ENCODE measurements around the gene PDE1A. TPM values are rescaled to one million over a fixed set of nuclear protein-coding genes. Genes with fewer than 3 reads are reported as not detected.

The PDE1A gene
- total and polyA plus RNA-seq, 2 of the 4 experiments (the other 2 are of a cell fraction) = 0.24 to 0.90 TPM

- Histone ChIP-seq H3K27me3 (ENCODE audit: control insufficient read depth, insufficient read depth, low read length) (no peaks in the 10 kb centered on the region), H2AK9ac (replicated peaks; ENCODE audit: low read depth, low read length, poor library complexity) (no peak overlapping the region), H2BK5ac (ENCODE audit: low read depth, low read length, poor library complexity, severe bottlenecking) (no peak overlapping the region), H3K23ac (ENCODE audit: low read depth, low read length) (no peak overlapping the region), H3K79me1 (ENCODE audit: low read depth in 1 of 2, low read length in 2 of 2) (no peaks in the 10 kb centered on the region), H3K9me1 (ENCODE audit: insufficient read depth, low read length) (no peaks in the 10 kb centered on the region), H3K4me3 (ENCODE audit: insufficient read depth, low read depth, low read length) (no peak overlapping the region), H3K9ac (ENCODE audit: low read depth, low read length) (no peak overlapping the region; the same call in 1 of the 2 replicates), H3K18ac (ENCODE audit: low read depth, low read length) (peak overlapping the region; percentile 38; the same call in 1 of the 2 replicates), H3K4me2 (ENCODE audit: low read depth, low read length) (no peak overlapping the region), H3K4me1 (ENCODE audit: control insufficient read depth, insufficient read depth, low read length) (peaks cover 6% of the 10 kb centered on the region), H3K14ac (replicated peaks; ENCODE audit: low read depth, low read length) (no peak overlapping the region), H3K56ac (ENCODE audit: extremely low read depth, insufficient read depth, low read length) (no peak overlapping the region), H4K8ac (ENCODE audit: low read depth in 2 of 2, low read length in 2 of 2) (no peak overlapping the region), H2BK120ac (ENCODE audit: low read depth, low read length) (peak overlapping the region; percentile 26; the same call in 1 of the 2 replicates), H2AFZ (replicated peaks; ENCODE audit: low read length, poor library complexity) (no peak overlapping the region), H3K36me3 (ENCODE audit: control insufficient read depth, insufficient read depth, low read length) (no peaks in the 10 kb centered on the region), H4K91ac (ENCODE audit: insufficient read depth, low read depth, low read length) (no peak overlapping the region), H2BK20ac (ENCODE audit: low read depth, low read length) (peak overlapping the region; percentile 80; the same call in 1 of the 2 replicates), H3K4ac (ENCODE audit: low read depth, low read length) (no peak overlapping the region), H4K20me1 (ENCODE audit: insufficient read depth, low read length) (no peaks in the 10 kb centered on the region), H2AK5ac (ENCODE audit: low read depth, low read length) (no peak overlapping the region), H2BK15ac (ENCODE audit: low read depth, low read length) (no peak overlapping the region), H3K27ac (ENCODE audit: insufficient read depth, low read length) (no peak overlapping the region), H3K9me3 (ENCODE audit: control insufficient read depth, insufficient read depth, low read length) (no peaks in the 10 kb centered on the region), H4K5ac (ENCODE audit: low read depth, low read length) (no peak overlapping the region)
- TF ChIP-seq CTCF (conservative IDR thresholded peaks at IDR 0.05; ENCODE audit: low read depth, low read length) (no peak), RFX5 (IDR thresholded peaks at IDR 0.05; ENCODE audit: low read depth, low read length) (no peak), MAZ (IDR thresholded peaks at IDR 0.05; ENCODE audit: borderline replicate concordance, low read depth, low read length) (no peak), CHD1 (IDR thresholded peaks at IDR 0.05; ENCODE audit: low read depth, low read length) (no peak), FOS (IDR thresholded peaks at IDR 0.05; ENCODE audit: low read depth, low read length) (no peak), MXI1 (IDR thresholded peaks at IDR 0.05; ENCODE audit: borderline replicate concordance, low read depth, low read length) (no peak), MAFK (IDR thresholded peaks at IDR 0.05; ENCODE audit: low read depth, low read length) (no peak), SMC3 (IDR thresholded peaks at IDR 0.05; ENCODE audit: low read depth, low read length) (no peak), RAD21 (IDR thresholded peaks at IDR 0.05; ENCODE audit: low read length) (no peak), POLR2A (IDR thresholded peaks at IDR 0.05; ENCODE audit: low read depth, low read length) (no peak), CEBPB (IDR thresholded peaks at IDR 0.05; ENCODE audit: low read depth, low read length) (no peak), RCOR1 (IDR thresholded peaks at IDR 0.05; ENCODE audit: insufficient replicate concordance, low read length) (no peak), BHLHE40 (IDR thresholded peaks at IDR 0.05; ENCODE audit: low read depth, low read length) (no peak), NFE2L2 (IDR thresholded peaks at IDR 0.05; ENCODE audit: low read depth, low read length) (no peak)
- TF ChIP-seq, protein P1, sequence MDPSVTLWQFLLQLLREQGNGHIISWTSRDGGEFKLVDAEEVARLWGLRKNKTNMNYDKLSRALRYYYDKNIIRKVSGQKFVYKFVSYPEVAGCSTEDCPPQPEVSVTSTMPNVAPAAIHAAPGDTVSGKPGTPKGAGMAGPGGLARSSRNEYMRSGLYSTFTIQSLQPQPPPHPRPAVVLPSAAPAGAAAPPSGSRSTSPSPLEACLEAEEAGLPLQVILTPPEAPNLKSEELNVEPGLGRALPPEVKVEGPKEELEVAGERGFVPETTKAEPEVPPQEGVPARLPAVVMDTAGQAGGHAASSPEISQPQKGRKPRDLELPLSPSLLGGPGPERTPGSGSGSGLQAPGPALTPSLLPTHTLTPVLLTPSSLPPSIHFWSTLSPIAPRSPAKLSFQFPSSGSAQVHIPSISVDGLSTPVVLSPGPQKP (IDR thresholded peaks at IDR 0.05; ENCODE audit: borderline replicate concordance, low read depth, low read length) = no peak
- TF ChIP-seq, protein P2, sequence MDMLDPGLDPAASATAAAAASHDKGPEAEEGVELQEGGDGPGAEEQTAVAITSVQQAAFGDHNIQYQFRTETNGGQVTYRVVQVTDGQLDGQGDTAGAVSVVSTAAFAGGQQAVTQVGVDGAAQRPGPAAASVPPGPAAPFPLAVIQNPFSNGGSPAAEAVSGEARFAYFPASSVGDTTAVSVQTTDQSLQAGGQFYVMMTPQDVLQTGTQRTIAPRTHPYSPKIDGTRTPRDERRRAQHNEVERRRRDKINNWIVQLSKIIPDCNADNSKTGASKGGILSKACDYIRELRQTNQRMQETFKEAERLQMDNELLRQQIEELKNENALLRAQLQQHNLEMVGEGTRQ (IDR thresholded peaks at IDR 0.05; ENCODE audit: low read depth, low read length) = no peak
- no CpG with 5 or more reads among the region's 3 CpGs for whole genome bisulfite sequencing, 2 experiments (ENCODE audit: extremely low coverage in 2 of 2, insufficient read length in 1 of 2)
- DNase-seq (no peak), ATAC-seq (ENCODE audit: low read depth) (no peak)
- no TSS peak for BruUV-seq (replicated peaks)
- in situ Hi-C loops (cut with MboI; ENCODE audit: low sequenced_read_pairs) (no loop called here), intact Hi-C loops (cut with micrococcal nuclease) (no loop called here), dilution Hi-C loops (cut with HindIII; ENCODE audit: low sequenced_read_pairs, unreplicated experiment) (no loop called here)
- ChIA-PET CTCF (interaction anchor here (0.5 kb wide), 1 partner anchor 918 kb away, joined by 3 read pairs; no protein-coding TSS in a partner anchor), POLR2A (ENCODE audit: unreplicated experiment) (interaction anchor here (0.5 to 0.6 kb wide), 2 partner anchors 289 to 588 kb away, joined by 3 to 5 read pairs; no protein-coding TSS in a partner anchor)
These were observed 57.8 kb downstream of the PDE1A start for GRCh38 chr2:182368996-182369395.
